Stimulated activated CD8-positive, alpha-beta memory T cell treated with anti-CD3 and anti-CD28 coated beads, Interleukin-15, amount 100 ng/mL, for 1 hour (primary cell): ENCODE measurements around the gene SOCS4.
"Not testable (repeated sequence)": the region's sequence is repeated elsewhere in the genome, so short reads cannot be mapped to it uniquely, and the experiment has no call there.

Source experiments
- DNase-seq: peaks from one replicate; pipeline ENCODE4 v3.0.0-alpha.2; 2020; ENCODE audit warnings: low read depth

Gene SOCS4

GRCh38 chr14:55026793-55027561 lies at the start of gene SOCS4, which contains the start of gene WDHD1:
Gene SOCS4 (plus strand): TSS chr14:55027236. CDS start chr14:55043042, 15,806 bp downstream.
Gene WDHD1 (minus strand): TSS chr14:55027099. CDS start chr14:55026787, 312 bp downstream.
- peak; percentile 92 for DNase-seq

GRCh38 chr14:54979039-54979438 lies 48.0 kb upstream of the SOCS4 start:
- DNase-seq, result no peak

- DNase-seq, result no peak
Observed at GRCh38 chr14:54981698-54982097, 45.3 kb upstream of the SOCS4 start.

GRCh38 chr14:54985156-54985555 lies 41.9 kb upstream of the SOCS4 start:
- no peak for DNase-seq

GRCh38 chr14:55000381-55000780 lies 26.7 kb upstream of the SOCS4 start:
- no peak for DNase-seq

- no peak for DNase-seq
Observed at GRCh38 chr14:55005071-55005470, 22.0 kb upstream of the SOCS4 start.

- no peak for DNase-seq
Observed at GRCh38 chr14:55015006-55015405, 12.0 kb upstream of the SOCS4 start.

- DNase-seq, result no peak
Observed at GRCh38 chr14:55019968-55020554, 7.0 kb upstream of the SOCS4 start.

- not testable (repeated sequence) for DNase-seq
Observed at GRCh38 chr14:55024365-55024764, 2.7 kb upstream of the SOCS4 start.

- no peak for DNase-seq
Observed at GRCh38 chr14:55025948-55026347, 1.1 kb upstream of the SOCS4 start.

- no peak for DNase-seq
Observed at GRCh38 chr14:55026441-55026792, 619 bp upstream of the SOCS4 start.

GRCh38 chr14:55028066-55028465 lies 1.0 kb downstream of the SOCS4 start:
- DNase-seq, result no peak

- no peak for DNase-seq
Observed at GRCh38 chr14:55028476-55028875, 1.4 kb downstream of the SOCS4 start.

- DNase-seq, result no peak
Observed at GRCh38 chr14:55031190-55031589, 4.2 kb downstream of the SOCS4 start.

- not testable (repeated sequence) for DNase-seq
Observed at GRCh38 chr14:55037995-55038394, 11.0 kb downstream of the SOCS4 start.

GRCh38 chr14:55038708-55039107 lies 11.7 kb downstream of the SOCS4 start:
- DNase-seq, result no peak

GRCh38 chr14:55043528-55043927 lies 16.5 kb downstream of the SOCS4 start:
- no peak for DNase-seq

GRCh38 chr14:55045087-55045486 lies 18.1 kb downstream of the SOCS4 start:
- DNase-seq, result no peak

GRCh38 chr14:55047301-55048053 lies 20.4 kb downstream of the SOCS4 start:
- DNase-seq, result no peak

- DNase-seq, result no peak
Observed at GRCh38 chr14:55048900-55049436, 21.9 kb downstream of the SOCS4 start.

GRCh38 chr14:55051165-55051422 lies 24.1 kb downstream of the SOCS4 start:
- DNase-seq, result no peak

- peak; percentile 72 for DNase-seq
Observed at GRCh38 chr14:55051423-55052268, 24.6 kb downstream of the SOCS4 start, which contains the start of gene MAPK1IP1L. Gene MAPK1IP1L (plus strand): TSS chr14:55051647. CDS start chr14:55061684, 10,037 bp downstream.
